GM19099 (cell line): ENCODE results near the gene CBX7.

Experiments
- POLR2A ChIP-seq: IDR thresholded peaks from 3 replicates; pipeline ENCODE4 v1.6.1; 2011; ENCODE audit warnings: low read depth; ENCODE audit not compliant: insufficient read length; ENCODE audit errors: extremely low read depth

CBX7 gene

DNA sequence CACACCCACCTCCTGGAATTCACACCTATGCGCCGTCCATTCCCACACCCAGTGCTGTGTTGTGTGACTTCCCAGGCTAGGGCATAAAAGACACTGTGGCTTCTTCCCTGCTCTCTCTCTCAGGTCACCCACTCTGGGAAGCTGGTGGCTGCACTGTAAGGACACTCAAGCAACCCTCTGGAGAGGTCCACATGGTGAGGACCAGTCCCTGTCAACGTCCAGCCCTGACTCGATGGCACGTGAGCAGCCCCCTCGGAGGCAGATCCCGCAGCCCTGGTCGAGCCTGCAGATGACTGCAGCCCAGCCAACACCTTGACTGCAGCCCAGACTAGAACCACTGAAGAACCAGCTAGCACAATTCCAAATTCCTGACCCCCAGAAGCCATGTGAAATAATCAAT, 16.2 kb downstream of the CBX7 start:
- TF ChIP-seq POLR2A, result no peak

DNA sequence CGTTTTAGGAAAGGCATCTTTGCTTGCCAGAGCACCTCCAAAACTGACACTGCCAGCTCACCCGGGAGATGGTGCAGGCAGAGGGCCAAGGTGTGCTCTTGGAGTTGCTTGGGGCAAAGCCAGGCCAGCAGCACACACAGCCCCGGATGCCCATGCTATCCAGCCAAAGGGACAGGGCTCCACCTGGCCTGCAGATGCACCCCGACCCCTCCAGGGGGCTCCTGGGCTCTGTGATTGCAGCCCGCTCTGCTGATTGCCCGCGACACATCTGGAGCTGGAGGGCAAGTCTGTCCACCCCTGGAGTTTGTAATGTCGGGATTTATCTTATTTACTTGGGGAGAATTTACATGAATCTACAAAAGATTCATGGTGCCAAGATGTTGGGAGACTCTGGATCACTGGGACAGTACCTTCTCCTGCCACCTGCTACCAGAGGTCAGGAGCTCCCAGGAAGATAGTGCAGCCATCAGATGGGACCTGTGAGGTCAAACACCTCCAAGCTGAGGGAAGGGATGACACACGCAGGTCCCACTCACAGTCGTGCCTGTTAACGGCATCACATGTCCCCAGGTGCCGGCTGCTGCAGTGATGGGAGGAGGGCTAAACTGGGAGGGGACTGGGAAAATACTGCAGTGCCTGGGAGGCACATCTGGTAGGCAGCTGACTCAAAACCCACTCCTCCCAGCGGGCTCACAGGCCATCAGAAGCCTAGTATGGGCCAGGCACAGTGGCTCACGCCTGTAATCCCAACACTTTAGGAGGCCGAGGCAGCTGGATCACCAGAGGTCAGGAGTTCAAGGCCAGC, 17.2 kb downstream of the CBX7 start:
- no peak for TF ChIP-seq POLR2A

DNA sequence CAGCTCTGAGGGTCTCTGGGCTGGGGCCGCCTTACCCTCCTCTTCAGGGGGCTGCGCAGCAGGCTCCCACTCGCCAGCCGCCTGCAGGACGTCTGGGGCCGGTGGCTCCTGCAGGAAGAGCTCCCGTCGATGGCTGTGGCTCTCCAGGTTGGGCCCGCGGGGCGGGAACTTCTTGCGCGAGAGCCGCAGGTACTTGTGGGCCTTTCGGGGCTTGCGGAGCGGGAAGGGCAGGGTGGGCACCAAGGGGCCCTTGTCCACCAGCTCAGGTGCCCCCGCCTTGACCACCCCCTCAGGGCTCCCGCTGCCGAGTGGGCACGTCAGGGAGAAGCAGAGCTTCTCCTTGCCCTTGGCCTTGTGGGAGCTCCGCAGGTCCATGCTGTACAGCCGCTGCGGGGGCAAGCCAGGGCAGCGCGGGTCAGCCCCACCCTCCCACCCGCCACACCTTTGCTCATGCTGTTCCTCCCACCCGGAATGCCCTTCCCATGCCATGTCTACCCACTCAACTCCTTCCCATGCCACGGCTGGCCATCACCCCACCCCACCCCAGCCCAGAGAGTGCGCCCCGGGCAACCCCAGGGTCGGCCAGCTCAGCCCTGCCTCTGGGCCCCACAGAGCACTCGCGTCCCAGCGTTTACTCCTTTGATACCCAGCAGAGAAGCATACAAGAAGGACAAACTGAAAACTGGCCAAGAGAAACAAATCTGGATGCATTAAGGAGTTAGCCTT, 18.0 kb downstream of the CBX7 start:
- TF ChIP-seq POLR2A, result no peak

DNA sequence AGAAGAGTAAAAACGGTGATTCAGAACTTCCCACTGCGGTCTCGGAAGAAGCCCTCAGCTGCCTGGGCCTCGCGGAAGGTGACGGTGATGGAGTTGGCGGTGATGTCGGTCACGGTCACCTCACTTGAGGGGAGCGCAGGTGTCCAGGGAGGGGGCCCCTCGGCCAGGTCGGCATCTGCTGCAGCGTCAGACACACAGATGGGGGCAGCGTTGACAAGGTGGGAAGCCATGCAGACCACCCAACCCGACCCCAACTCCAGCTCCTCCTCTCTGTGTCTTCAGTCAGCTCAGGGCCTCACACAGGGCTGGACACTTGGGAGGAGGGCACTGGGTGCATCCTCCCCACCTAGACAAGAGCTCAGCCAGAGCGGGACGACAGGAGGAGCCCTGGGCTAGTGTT, 18.6 kb downstream of the CBX7 start:
- TF ChIP-seq POLR2A, result no peak

DNA sequence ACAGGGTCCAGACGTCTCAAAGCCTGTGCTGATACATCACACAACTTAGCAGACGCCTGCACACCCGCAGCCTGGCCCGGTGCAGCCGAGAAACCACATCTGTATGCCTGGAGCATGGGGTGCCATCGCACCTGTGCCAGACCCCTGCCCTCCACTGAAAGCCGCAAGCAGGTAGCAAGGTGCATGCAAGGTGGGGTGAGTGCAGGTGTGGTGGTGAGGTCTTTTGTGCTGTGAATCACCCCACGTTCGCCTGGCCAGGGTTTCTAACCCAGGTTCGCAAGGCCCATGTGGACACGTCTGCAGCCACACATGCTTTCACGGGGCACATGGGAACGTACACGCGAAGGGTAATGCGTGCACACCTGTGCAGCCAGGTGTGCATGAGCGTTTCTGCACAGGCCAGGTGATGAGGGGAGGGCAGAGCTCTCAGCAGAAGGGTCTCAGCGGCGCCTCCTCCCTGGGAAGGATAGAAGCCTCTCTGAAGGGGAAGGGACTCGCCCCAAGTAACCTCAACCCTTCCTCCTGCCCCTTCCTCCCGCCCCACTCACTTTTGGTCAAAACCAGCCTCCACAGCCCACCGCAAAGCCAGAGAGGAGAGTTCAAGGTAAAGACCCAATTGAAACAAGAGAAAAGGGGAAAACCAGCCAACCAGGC, 19.5 kb downstream of the CBX7 start:
- no peak for TF ChIP-seq POLR2A

DNA sequence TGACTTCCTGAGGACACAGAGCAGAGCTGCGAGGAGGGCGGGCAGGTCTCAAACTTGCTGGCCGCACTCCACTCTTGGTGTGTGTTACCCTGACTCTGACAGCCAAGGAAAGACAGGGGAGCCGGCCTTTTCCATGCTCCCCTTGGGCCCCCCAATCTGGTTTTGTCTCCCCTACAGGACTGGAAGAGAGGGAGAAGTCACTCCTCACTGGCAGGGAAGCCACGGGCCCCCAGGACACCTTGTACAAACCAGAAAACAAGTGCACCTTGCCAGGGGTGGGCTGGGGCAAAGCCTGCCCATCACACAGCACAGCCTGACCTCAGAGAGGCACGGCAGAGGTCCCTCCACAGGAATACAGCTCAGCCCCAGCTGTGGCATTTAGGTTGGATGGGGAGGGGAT, 20.2 kb downstream of the CBX7 start:
- TF ChIP-seq POLR2A, result no peak

DNA sequence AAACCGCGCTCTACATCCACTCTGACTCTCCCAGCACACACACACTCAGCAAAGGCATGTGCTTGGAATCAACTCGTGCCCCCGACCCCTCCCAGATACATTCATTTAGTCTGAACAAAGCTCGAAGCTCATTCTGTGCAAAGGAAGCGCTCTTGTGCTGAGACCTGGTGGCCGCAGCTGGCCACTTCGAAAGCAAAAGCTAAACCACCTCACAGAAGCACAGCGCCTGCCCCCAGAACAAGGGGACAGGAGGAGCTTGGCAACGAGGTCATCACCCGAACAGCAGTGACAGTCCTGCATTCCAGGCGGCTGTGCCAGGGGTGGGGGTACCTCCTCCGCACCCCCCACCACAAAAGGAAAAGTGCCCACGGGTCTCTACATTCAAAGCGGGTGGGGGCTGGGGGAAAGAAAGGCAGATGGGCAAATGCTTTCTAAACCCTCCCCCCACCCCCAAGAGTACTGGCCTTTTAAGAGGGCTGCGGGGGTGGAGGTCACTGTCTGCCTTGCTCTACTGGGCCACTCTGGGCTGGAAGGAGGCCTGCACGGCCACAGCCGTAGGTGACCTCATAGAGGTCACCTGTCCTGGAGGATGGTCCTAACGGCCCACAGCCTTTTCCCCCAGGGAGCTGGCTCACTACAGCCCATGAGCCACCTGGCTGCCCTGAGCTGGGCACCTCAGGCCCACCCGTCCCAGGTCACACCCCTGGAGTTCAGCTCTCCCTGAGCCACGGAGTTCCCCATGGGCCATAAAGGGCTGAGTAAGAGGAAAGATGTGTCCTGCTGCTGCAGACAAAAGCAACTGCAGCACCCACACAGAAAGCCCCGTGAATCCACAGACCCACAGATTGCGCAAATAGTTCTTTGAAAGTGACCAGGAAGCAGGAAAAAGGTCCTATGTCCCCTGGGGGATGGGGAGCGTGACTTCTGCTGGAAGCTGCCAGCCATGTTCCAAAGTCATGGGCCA, 21.3 kb downstream of the CBX7 start:
- TF ChIP-seq POLR2A, result no peak

DNA sequence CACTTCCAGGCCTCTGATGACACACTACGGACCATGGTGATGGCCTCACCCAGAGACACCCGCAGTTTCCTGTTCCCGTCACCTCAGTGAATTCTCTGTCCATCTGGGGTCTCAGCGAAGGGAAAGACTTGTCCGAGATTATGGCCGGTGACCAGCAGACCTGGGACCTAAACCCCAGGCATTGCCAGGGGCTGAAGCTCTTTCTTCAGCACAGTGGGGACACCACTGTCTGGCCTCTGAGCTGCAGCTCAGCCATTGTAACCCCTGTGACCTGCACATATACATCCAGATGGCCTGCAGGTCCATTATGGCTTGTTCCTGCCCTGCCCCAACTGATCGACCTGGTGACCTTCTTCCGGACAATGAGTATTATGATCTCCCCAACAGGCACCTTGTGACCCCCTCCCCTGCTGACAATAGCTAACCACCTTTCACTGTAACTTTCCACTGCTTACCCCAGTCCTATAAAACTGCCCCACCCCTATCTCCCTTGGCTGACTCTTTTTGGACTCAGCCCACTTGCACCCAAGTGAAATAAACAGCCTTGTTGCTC, 22.3 kb downstream of the CBX7 start:
- TF ChIP-seq POLR2A, result no peak

DNA sequence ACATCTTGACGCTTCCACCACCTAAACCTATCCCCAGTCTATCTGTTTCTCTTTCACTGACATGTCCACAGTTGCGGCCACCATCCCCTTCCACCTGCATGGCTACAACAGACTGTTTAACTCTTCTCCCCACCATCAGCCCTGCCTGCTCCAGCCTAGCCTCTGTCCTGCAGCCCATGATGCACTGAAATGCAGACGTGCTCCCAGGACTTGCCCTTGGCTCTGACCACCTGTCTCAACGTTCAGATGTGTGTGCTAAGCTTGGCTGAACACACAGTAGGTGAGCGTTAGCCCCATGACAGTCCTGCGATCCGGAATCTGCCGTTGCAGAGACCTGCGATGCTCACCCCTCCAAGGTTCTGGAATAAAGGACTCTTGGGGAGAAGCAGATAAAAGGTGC, 22.7 kb downstream of the CBX7 start:
- TF ChIP-seq POLR2A, result no peak

DNA sequence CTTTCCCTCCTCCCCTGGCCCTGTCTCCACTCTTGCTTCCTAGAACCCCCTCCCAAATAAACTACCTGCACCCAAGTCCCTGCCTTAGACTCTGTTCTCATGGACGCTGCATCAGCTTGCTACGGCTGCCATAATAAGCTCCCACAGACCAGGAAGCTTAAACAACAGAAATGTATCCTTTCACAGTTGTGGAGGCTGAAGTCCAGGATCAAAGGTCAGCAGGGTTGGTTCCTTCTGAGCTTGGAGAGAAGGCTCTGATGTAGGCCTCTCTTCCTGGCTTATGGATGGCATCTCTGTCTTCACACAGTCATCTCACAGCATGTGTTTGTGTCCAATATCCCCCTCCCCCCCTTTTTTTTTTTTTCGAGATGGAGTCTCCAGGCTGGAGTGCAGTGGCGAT, 23.4 kb downstream of the CBX7 start:
- TF ChIP-seq POLR2A, result no peak

DNA sequence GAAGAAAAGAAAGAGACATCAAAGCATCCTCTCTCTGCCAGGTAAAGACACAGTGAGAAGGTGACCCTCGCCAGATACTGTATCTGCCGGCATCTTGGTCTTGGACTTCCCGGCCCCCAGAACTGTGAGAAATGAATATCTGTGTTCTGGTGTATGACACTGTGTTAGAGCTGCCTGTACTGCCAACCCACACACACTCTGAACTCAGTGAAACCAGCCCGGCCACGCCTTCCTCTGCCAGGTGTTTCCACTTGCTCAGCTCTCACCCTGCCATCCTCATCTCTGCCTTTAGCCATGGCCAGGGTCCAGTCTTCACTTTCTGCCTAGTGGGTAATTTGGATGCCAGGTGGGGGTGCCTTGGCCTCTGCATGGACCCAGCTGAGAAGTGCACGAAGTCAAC, 24.0 kb downstream of the CBX7 start:
- TF ChIP-seq POLR2A, result no peak

DNA sequence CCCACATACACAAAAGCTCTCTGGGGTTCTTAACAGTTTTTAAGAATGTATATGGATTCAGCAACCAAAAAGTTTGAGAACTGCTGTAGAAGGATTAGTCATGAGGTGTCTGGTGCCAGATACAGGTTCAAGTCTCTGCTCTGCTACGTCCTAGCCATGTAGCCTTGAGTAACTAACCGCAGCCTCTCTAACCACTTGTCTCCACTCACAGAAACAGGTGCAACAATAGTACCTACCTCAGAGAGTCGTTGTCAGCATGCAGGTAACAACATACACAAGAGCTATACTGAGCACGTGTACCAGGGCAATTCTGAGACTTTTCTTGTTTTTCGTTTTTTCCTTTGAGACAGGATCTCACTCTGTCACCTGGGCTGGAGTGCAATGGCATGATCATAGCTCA, 26.9 kb downstream of the CBX7 start:
- no peak for TF ChIP-seq POLR2A

DNA sequence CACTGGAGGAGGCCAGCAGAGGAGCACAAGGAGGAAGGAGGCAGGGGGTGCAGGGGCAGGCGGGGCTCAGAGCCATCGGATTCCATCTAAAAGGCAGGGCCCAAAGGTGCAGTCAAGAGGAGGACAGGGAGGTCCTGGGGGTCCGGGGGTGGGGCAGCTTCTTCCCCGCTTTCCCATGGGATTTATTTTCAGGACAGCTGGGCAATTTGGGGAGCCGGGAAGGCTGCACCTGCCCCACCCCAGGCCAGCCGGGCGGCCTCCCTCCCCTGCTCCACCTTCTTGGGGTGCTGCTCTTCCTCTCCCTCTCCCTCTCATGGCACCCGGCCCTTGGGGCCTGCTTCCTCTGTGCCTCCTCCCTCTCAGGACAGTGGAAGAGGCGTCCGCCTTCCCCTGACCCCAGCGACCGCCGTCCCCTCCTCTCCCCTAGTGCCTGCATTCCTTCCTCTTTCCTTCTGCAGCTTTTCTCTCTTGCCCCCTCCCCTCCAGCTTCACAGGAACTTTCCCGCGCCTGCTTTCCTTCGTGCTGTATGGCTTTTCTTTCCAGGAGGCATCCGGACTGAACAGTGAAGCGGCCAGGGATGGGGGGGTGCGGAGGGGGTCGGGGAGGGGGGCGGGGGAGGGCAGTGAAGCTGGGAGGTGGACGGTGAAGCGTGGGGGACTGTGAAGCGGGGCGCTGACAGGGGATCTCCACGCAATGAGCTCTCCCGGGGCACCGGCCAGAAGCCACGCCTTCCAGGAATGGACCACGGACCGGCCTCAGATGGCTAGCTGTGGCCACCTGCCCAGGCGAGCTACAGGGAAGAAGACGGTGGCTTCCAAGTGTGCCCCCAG, 28.5 kb downstream of the CBX7 start:
- no peak for TF ChIP-seq POLR2A
